HG03045 (cell line): ENCODE results near the gene PPP2R3B.
"Not testable (repeated sequence)": the region's sequence is repeated elsewhere in the genome, so short reads cannot be mapped to it uniquely, and the experiment has no call there.

ENCODE experiments used
- ATAC-seq: cut with Tn5 transposase; IDR thresholded peaks from one replicate; pipeline ENCODE4 v1.9.1; 2021; ENCODE audit warnings: mild to moderate bottlenecking, moderate library complexity; ENCODE audit not compliant: unreplicated experiment

PPP2R3B gene

GRCh38 chrX:338836-339400, 47.8 kb downstream of the PPP2R3B start:
- no peak for ATAC-seq

GRCh38 chrX:338281-338835, 48.3 kb downstream of the PPP2R3B start:
- ATAC-seq: no peak

GRCh38 chrX:337331-337831, 49.3 kb downstream of the PPP2R3B start:
- ATAC-seq: no peak

GRCh38 chrX:336227-336626, 50.5 kb downstream of the PPP2R3B start:
- no peak for ATAC-seq

- ATAC-seq: no peak
These were observed 51.0 kb downstream of the PPP2R3B start for GRCh38 chrX:335758-336155.

- no peak for ATAC-seq
These were observed 51.5 kb downstream of the PPP2R3B start for GRCh38 chrX:334971-335757.

GRCh38 chrX:334331-334891, 52.3 kb downstream of the PPP2R3B start:
- ATAC-seq: no peak

GRCh38 chrX:333611-334311, 52.9 kb downstream of the PPP2R3B start:
- no peak for ATAC-seq

- no peak for ATAC-seq
These were observed 53.6 kb downstream of the PPP2R3B start for GRCh38 chrX:332916-333610.

- ATAC-seq: no peak
These were observed 54.2 kb downstream of the PPP2R3B start for GRCh38 chrX:332496-332860.

- ATAC-seq: no peak
These were observed 54.7 kb downstream of the PPP2R3B start for GRCh38 chrX:331825-332495.

GRCh38 chrX:331151-331824, 55.4 kb downstream of the PPP2R3B start:
- ATAC-seq: no peak

- no peak for ATAC-seq
These were observed 56.0 kb downstream of the PPP2R3B start for GRCh38 chrX:330726-331150.

- ATAC-seq: not testable (repeated sequence)
These were observed 56.5 kb downstream of the PPP2R3B start for GRCh38 chrX:330141-330725.

GRCh38 chrX:329291-329910, 57.3 kb downstream of the PPP2R3B start:
- no peak for ATAC-seq

- ATAC-seq: no peak
These were observed 59.0 kb downstream of the PPP2R3B start for GRCh38 chrX:327660-328126.

GRCh38 chrX:324664-325063, 62.0 kb downstream of the PPP2R3B start:
- ATAC-seq: not testable (repeated sequence)
